Adrenal gland (tissue), 5 donors: Measurements from ENCODE around the gene ARL4A.

ENCODE experiments used
- CTCF ChIP-seq, 6 experiments: fragments of 450-650 bp in 4 of 6; fragments of 200-600 bp in 2 of 6; sonication (generic) in 1 of 6; IDR thresholded peaks; 1 replicate in 5 of 6; 2 replicates in 1 of 6; pipeline versions ENCODE4 v1.5.1 to v1.8.0; 2016 to 2021; ENCODE audit warnings: antibody characterized with exemption in 6 of 6, mild to moderate bottlenecking in 2 of 6, moderate library complexity in 1 of 6
- POLR2A ChIP-seq, 2 donors: fragments of 450-650 bp; IDR thresholded peaks; one replicate each; pipeline ENCODE4 v1.6.1; 2017; ENCODE audit warnings: antibody characterized with exemption in 2 of 2, mild to moderate bottlenecking in 2 of 2, moderate library complexity in 1 of 2
- donor health status: DM: no; HTN: no; CAD: no.

GRCh38 chr7:12715372-12716133 is 28.1 kb downstream of the ARL4A start:
- TF ChIP-seq CTCF (IDR thresholded peaks at IDR 0.05) = no peak
- peak in 1 of 2 donors; percentile 15 for TF ChIP-seq POLR2A (IDR thresholded peaks at IDR 0.05)
